Muscle of leg (tissue), 11 donors: ENCODE data around the gene LMNTD2. TPM values are rescaled to one million over a fixed set of nuclear protein-coding genes. Genes with fewer than 3 reads are reported as not detected.

Experiments used
- DNase-seq: peaks from one replicate; pipeline ENCODE4 v3.0.0; 2013
- H3K27ac ChIP-seq: one replicate; pipeline ENCODE4 v1.5.1; 2013; ENCODE audit warnings: mild to moderate bottlenecking, low read length, control low read depth
- H3K27me3 ChIP-seq: one replicate; pipeline ENCODE4 v1.6.1; 2013; ENCODE audit warnings: low read length; ENCODE audit not compliant: control insufficient read depth, insufficient read depth
- H3K36me3 ChIP-seq: one replicate; pipeline ENCODE4 v1.6.1; 2013; ENCODE audit warnings: low read length; ENCODE audit not compliant: control insufficient read depth, insufficient read depth
- H3K4me1 ChIP-seq: one replicate; pipeline ENCODE4 v1.6.1; 2013; ENCODE audit warnings: low read length; ENCODE audit not compliant: control insufficient read depth, insufficient read depth
- H3K4me3 ChIP-seq: one replicate; pipeline ENCODE4 v1.5.1; 2013; ENCODE audit warnings: low read length, control low read depth
- H3K9me3 ChIP-seq: replicated peaks from 2 replicates; pipeline ENCODE4 v1.6.1; 2013; ENCODE audit warnings: low read depth, low read length; ENCODE audit not compliant: control insufficient read depth
- WGBS: methylation state at CpG from one replicate; pipeline ENCODE4 v1.1.5; 2013; ENCODE audit warnings: missing lambda C conversion rate; ENCODE audit not compliant: insufficient coverage; 5-methylcytosine and 5-hydroxymethylcytosine counted together
- polyA plus RNA-seq, 8 donors: library from polyadenylated mRNA; unstranded; fragments of 120-200 nt; gene quantifications; one replicate each; pipeline versions ENCODE4 v1.2.1 to v1.2.3, GENCODE V29; 2013; ENCODE audit warnings: inconsistent platforms in 1 of 8, low replicate concordance in 1 of 8; ENCODE audit not compliant: insufficient read length in 8 of 8, insufficient read depth in 1 of 8
- total RNA-seq: library from RNA; stranded (reverse); fragments of 120-200 nt; gene quantifications from one replicate; pipeline ENCODE4 v1.2.4, GENCODE V29; 2013

LMNTD2 gene
- total and polyA plus RNA-seq, 9 donors, result 0.22 to 1.5 (median 0.57) TPM

- DNase-seq, result peak; percentile 98
- Histone ChIP-seq H3K4me1 (peaks cover 21% of the 10 kb centered on the region), H3K36me3 (no peaks in the 10 kb centered on the region), H3K27me3 (peaks cover 6% of the 10 kb centered on the region), H3K4me3 (peak overlapping the region; percentile 55), H3K9me3 (no peaks in the 10 kb centered on the region), H3K27ac (peak overlapping the region; percentile 65)
- WGBS, result under 1% methylated on average over 123 of the region's 123 CpGs
These were observed 8.0 kb upstream of the LMNTD2 start for GRCh38 chr11:568306-569157.

- Histone ChIP-seq H3K4me3 (peak overlapping the region; percentile 51), H3K4me1 (peaks cover 21% of the 10 kb centered on the region), H3K36me3 (no peaks in the 10 kb centered on the region), H3K27me3 (no peaks in the 10 kb centered on the region), H3K27ac (peak overlapping the region; percentile 72), H3K9me3 (no peaks in the 10 kb centered on the region)
- WGBS, result 13% methylated on average over 33 of the region's 41 CpGs
- DNase-seq, result no peak
These were observed 7.2 kb upstream of the LMNTD2 start for GRCh38 chr11:567629-568292.

GRCh38 chr11:567011-567628, 6.6 kb upstream of the LMNTD2 start:
- WGBS, result 87% methylated on average over 18 of the region's 18 CpGs
- peak overlapping the region; percentile 51 for H3K4me3 ChIP-seq
- DNase-seq, result peak; percentile 33

GRCh38 chr11:565921-566509, 5.5 kb upstream of the LMNTD2 start:
- Histone ChIP-seq H3K27ac (no peak overlapping the region), H3K27me3 (peaks cover 7% of the 10 kb centered on the region), H3K36me3 (no peaks in the 10 kb centered on the region), H3K4me1 (peaks cover 29% of the 10 kb centered on the region), H3K4me3 (no peak overlapping the region), H3K9me3 (no peaks in the 10 kb centered on the region)
- WGBS, result 75% methylated on average over 12 of the region's 12 CpGs
- DNase-seq, result no peak

More at GRCh38 chr11:567011-567628, 6.6 kb upstream of the LMNTD2 start:
- Histone ChIP-seq H3K27ac (peak overlapping the region; percentile 72), H3K4me1 (peaks cover 21% of the 10 kb centered on the region), H3K27me3 (peaks cover 1% of the 10 kb centered on the region), H3K36me3 (no peaks in the 10 kb centered on the region), H3K9me3 (no peaks in the 10 kb centered on the region)

GRCh38 chr11:563812-564578, 3.5 kb upstream of the LMNTD2 start:
- H3K36me3 ChIP-seq, result no peaks in the 10 kb centered on the region
- peaks cover 22% of the 10 kb centered on the region for H3K27me3 ChIP-seq
- no peak for DNase-seq
- H3K4me3 ChIP-seq, result no peak overlapping the region
- H3K27ac ChIP-seq, result no peak overlapping the region
- peaks cover 27% of the 10 kb centered on the region for H3K4me1 ChIP-seq
- WGBS, result 78% methylated on average over 8 of the region's 12 CpGs
- H3K9me3 ChIP-seq, result no peaks in the 10 kb centered on the region

- peaks cover 30% of the 10 kb centered on the region for H3K27me3 ChIP-seq
- no peak for DNase-seq
- no peaks in the 10 kb centered on the region for H3K36me3 ChIP-seq
- H3K4me3 ChIP-seq, result no peak overlapping the region
- H3K27ac ChIP-seq, result no peak overlapping the region
- WGBS, result 86% methylated on average over 13 of the region's 18 CpGs
- H3K9me3 ChIP-seq, result no peaks in the 10 kb centered on the region
- H3K4me1 ChIP-seq, result peaks cover 26% of the 10 kb centered on the region
These were observed 2.7 kb upstream of the LMNTD2 start for GRCh38 chr11:563066-563811.

- H3K9me3 ChIP-seq, result no peaks in the 10 kb centered on the region
- peaks cover 18% of the 10 kb centered on the region for H3K4me1 ChIP-seq
- H3K27me3 ChIP-seq, result peaks cover 41% of the 10 kb centered on the region
- WGBS, result 90% methylated on average over 29 of the region's 29 CpGs
- H3K36me3 ChIP-seq, result no peaks in the 10 kb centered on the region
- no peak overlapping the region for H3K27ac ChIP-seq
- no peak for DNase-seq
- H3K4me3 ChIP-seq, result no peak overlapping the region
These were observed 1.6 kb upstream of the LMNTD2 start for GRCh38 chr11:562046-562645.

- Histone ChIP-seq H3K4me1 (peaks cover 17% of the 10 kb centered on the region), H3K27ac (no peak overlapping the region), H3K27me3 (peaks cover 48% of the 10 kb centered on the region), H3K36me3 (no peaks in the 10 kb centered on the region), H3K9me3 (no peaks in the 10 kb centered on the region), H3K4me3 (peak overlapping the region; percentile 22)
- DNase-seq, result no peak
- 9% methylated on average over 67 of the region's 67 CpGs for WGBS
These were observed 838 bp upstream of the LMNTD2 start for GRCh38 chr11:561148-562003.
